Retinal pigment epithelial cell (primary cell): ENCODE data around the gene CHADL.
A peak's percentile ranks its signal among the peaks of the same experiment; 100 is the strongest.

Source experiments
- DNase-seq: peaks from one replicate; pipeline ENCODE4 v3.0.0-alpha.2; 2010; ENCODE audit warnings: low read depth
- H3K4me3 ChIP-seq: 2 replicates; pipeline ENCODE4 v1.5.1; 2011; ENCODE audit warnings: mild to moderate bottlenecking, low read length, control low read depth, moderate library complexity
- TF ChIP-seq, protein P1 (sequence below): conservative IDR thresholded peaks from 2 replicates; pipeline ENCODE4 v1.5.1; 2011; ENCODE audit warnings: low read depth, low read length, control low read depth, inconsistent platforms

The CHADL gene

DNA sequence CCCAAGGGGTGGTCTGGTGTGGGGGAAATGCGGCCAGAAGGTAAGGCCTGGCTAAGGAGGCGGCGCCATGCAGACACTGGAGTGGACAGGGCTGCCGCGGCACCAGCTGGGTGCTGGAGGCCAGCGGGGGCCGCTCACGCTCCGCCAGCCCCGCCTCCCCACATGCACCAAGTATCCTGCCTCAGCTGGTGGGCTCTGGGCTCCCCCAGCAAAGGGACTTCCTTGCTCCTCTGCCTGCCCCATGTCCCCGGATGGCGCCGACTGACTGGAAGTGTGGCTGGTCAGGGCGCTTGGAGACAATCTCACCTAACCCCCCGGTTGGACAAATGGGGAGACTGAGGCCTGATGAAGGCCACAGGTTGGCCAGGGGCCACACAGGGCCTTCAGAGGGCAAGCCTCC is 7.6 kb upstream of the CHADL start:
- TF ChIP-seq, protein P1, sequence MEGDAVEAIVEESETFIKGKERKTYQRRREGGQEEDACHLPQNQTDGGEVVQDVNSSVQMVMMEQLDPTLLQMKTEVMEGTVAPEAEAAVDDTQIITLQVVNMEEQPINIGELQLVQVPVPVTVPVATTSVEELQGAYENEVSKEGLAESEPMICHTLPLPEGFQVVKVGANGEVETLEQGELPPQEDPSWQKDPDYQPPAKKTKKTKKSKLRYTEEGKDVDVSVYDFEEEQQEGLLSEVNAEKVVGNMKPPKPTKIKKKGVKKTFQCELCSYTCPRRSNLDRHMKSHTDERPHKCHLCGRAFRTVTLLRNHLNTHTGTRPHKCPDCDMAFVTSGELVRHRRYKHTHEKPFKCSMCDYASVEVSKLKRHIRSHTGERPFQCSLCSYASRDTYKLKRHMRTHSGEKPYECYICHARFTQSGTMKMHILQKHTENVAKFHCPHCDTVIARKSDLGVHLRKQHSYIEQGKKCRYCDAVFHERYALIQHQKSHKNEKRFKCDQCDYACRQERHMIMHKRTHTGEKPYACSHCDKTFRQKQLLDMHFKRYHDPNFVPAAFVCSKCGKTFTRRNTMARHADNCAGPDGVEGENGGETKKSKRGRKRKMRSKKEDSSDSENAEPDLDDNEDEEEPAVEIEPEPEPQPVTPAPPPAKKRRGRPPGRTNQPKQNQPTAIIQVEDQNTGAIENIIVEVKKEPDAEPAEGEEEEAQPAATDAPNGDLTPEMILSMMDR: no peak
- DNase-seq: no peak
- no peak overlapping the region for H3K4me3 ChIP-seq

DNA sequence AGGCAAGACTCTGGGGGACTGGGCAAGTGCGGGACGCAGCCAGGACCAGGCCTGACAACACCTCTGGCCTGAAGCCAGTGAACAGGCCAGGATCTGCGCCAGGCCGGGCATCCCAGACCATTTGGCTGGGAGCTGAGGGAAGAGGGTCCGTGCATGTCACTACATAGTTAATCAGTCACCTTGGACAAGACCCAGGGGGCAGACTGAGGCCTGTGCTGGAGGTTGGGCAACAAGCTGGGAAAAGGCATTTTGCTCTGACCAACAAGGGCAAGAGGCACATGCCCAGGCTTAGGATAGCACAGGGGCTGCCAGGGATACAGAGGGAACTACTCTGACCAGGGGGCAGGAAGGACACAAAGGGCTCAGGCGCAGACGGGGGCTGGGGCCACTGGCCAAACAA is 7.0 kb upstream of the CHADL start:
- H3K4me3 ChIP-seq: no peak overlapping the region
- TF ChIP-seq, protein P1: no peak
- DNase-seq: no peak

DNA sequence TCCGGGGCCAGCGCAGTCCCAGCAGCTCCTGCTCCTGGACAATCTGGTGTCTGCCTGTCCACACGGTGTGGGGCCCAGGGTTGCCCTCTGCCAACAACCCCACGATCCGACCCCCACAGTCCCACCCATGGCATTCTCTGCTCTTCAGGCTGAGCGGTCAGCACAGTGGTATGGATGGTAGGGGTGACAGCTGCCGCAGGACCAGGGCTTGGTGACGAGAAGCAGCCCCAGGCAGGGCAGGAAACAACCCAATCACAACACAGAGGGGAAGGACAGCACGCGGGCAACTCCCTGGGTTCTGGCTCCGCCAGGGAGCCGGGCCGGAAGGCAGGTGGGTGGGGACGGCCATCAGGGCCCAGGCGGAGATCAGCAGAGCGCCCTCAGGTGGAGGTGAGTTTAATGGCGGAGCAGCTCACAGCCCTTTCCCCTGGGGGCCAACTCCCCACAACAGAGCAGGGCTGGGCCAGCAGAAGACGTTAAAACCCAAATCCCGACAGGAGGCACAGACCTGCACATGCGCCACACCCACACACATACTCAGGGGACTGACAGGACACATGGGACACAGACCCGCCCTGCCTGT is 5.3 kb upstream of the CHADL start:
- H3K4me3 ChIP-seq: no peak overlapping the region
- DNase-seq: no peak
- TF ChIP-seq, protein P1: peak; percentile 7

DNA sequence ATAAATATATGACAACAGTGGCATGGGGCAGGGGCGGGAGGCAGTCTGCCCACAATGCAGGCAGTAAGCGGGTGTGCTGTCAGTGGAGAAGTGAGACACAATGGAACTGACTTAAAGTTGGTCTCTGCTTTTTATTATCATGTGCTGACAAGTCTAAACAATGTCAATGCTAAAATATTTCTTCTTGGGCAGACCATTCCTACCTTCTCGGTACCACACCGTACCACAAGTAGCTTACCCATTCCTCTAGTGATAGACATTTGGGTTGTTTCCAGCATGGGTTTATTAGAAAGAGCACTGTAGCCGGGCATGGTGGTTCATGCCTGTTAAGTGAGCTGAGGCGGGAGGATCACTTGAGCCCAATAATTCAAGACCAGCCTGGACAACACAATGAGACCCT is 2.6 kb upstream of the CHADL start:
- TF ChIP-seq, protein P1: no peak
- no peak overlapping the region for H3K4me3 ChIP-seq
- peak; percentile 52 for DNase-seq

DNA sequence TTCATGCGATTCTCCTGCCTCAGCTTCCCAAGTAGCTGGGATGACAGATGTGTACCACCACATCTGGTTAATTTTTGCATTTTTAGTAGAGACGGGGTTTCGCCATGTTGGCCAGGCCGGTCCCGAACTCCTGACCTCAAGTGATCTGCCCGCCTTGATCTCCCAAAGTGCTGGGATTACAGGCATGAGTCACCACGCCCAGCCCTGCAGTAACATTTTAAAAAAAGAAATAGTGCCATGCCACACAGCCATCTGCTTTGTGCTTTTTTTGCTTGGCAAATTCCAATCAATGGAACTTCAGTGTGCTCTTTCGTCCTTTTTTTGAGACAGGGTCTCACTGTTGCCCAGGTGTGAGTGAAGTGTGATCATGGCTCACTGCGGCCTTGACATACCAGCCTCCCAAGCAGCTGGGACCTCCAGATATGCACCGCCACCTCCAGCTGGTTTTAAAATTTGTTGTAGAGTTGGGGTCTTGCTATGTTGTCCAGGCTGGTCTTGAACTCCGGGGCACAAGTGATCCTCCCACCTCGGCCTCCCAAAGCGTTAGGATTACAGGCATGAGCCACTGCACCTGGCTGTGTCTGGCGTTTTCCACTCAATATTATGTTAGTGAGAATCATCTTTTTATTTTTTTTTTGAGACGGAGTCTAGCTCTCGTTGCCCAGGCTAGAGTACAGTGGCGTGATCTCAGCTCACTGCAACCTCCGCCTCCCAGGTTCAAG is 1.8 kb upstream of the CHADL start:
- H3K4me3 ChIP-seq: no peak overlapping the region
- DNase-seq: no peak
- TF ChIP-seq, protein P1: no peak

DNA sequence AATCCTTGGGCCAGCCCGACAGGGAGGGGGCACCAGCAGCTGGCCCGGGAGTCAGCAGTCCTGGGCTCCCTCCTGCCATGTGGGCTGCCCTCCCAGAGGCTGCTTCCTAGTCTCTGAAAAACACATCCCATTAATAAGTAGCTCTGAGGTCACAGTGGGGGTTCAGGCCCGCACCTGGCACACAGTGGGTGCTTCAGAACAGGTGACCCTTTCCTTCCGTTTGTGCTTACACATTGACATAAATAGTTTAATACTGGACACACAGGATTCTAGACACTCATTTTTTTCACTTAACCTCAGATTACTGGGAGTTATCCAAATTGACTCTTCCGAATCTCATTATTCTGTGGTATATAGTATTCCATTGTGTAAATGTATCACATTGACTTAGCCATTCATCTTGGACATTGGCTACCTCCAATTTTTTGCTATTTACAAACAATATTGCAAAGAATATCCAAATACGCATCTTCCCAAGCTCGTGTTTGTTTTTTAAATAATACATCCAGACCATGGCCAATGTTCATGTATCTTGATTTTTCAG is 474 bp upstream of the CHADL start:
- no peak overlapping the region for H3K4me3 ChIP-seq
- no peak for DNase-seq
- TF ChIP-seq, protein P1: no peak
